Natural killer cell (primary cell): Measurements from ENCODE around the gene UGGT1. TPM values are rescaled to one million over a fixed set of nuclear protein-coding genes. Genes with fewer than 3 reads are reported as not detected.

ENCODE experiments used
- ATAC-seq, 3 donors: fragments of 150-1000 bp in 2 of 3; fragments of 200-7000 bp in 1 of 3; cut with Tn5 transposase; 1 replicate in 1 of 3; 2 replicates in 2 of 3; pipeline ENCODE4 v1.10.0; 2021; ENCODE audit warnings: mild to moderate bottlenecking in 2 of 3, moderate library complexity in 2 of 3
- DNase-seq, 2 donors: peaks; one replicate each; pipeline versions ENCODE4 v3.0.0 to v3.0.0-alpha.2; 2013 to 2021; ENCODE audit warnings: mixed read lengths in 1 of 2
- H3K27ac ChIP-seq: one replicate; pipeline ENCODE4 v1.5.1; 2013; ENCODE audit warnings: mild to moderate bottlenecking, low read length
- H3K27me3 ChIP-seq: one replicate; pipeline ENCODE4 v1.6.1; 2013; ENCODE audit warnings: low read length; ENCODE audit not compliant: control insufficient read depth, insufficient read depth
- H3K36me3 ChIP-seq: one replicate; pipeline ENCODE4 v1.6.1; 2013; ENCODE audit warnings: low read length; ENCODE audit not compliant: control insufficient read depth, insufficient read depth
- H3K4me1 ChIP-seq: one replicate; pipeline ENCODE4 v1.6.1; 2013; ENCODE audit warnings: low read length; ENCODE audit not compliant: control insufficient read depth, insufficient read depth
- H3K4me3 ChIP-seq: one replicate; pipeline ENCODE4 v1.5.1; 2013; ENCODE audit warnings: low read length
- H3K9me3 ChIP-seq: one replicate; pipeline ENCODE4 v1.6.1; 2013; ENCODE audit warnings: low read length; ENCODE audit not compliant: control insufficient read depth, insufficient read depth
- H3K27ac Mint-ChIP-seq, 2 donors: one replicate each; pipeline ENCODE4 v1.8.0; 2022; ENCODE audit warnings: mild to moderate bottlenecking in 2 of 2, mixed read lengths in 2 of 2, moderate library complexity in 1 of 2
- H3K27me3 Mint-ChIP-seq, 2 donors: one replicate each; pipeline ENCODE4 v1.8.0; 2022; ENCODE audit warnings: low read depth in 2 of 2, mixed read lengths in 2 of 2
- H3K36me3 Mint-ChIP-seq: one replicate; pipeline ENCODE4 v1.8.0; 2022; ENCODE audit warnings: mixed read lengths
- H3K4me1 Mint-ChIP-seq, 2 donors: one replicate each; pipeline ENCODE4 v1.8.0; 2022; ENCODE audit warnings: mixed read lengths in 2 of 2
- H3K4me3 Mint-ChIP-seq: one replicate; pipeline ENCODE4 v1.8.0; 2022; ENCODE audit warnings: mild to moderate bottlenecking, moderate library complexity, mixed read lengths
- H3K9me3 Mint-ChIP-seq, 2 donors: one replicate each; pipeline ENCODE4 v1.8.0; 2022; ENCODE audit warnings: mixed read lengths in 2 of 2
- CTCF ChIP-seq: fragments of 200-600 bp; IDR thresholded peaks from one replicate; pipeline ENCODE4 v1.8.0; 2022; ENCODE audit warnings: antibody characterized with exemption
- WGBS: methylation state at CpG from one replicate; pipeline ENCODE4 v1.1.7; 2013; ENCODE audit warnings: missing lambda C conversion rate; ENCODE audit not compliant: insufficient coverage; 5-methylcytosine and 5-hydroxymethylcytosine counted together
- intact Hi-C: fragments of 100-400 bp; cut with micrococcal nuclease; formaldehyde crosslinking; loops from one replicate; pipeline ENCODE4 v1.14.2; 2022
- total RNA-seq, 4 donors: library from RNA; stranded (reverse); fragments of 120-200 nt in 1 of 4; gene quantifications; one replicate each; pipeline versions ENCODE4 v1.2.3 to v1.2.4, GENCODE V29; 2013 to 2022

UGGT1 gene
- total RNA-seq, 3 donors from 2014 or later (not counting 1 experiment from before 2014, with no cell fraction given), result 48.2 to 70.3 (median 60.7) TPM

- DNase-seq (no peak), ATAC-seq (no peak)
- no peaks in the 10 kb centered on the region for H3K36me3 Mint-ChIP-seq
- no peaks in the 10 kb centered on the region for H3K27me3 Mint-ChIP-seq
- H3K27ac ChIP-seq, result no peak overlapping the region
- H3K27me3 ChIP-seq, result no peaks in the 10 kb centered on the region
- 89% methylated on average over 3 of the region's 3 CpGs for WGBS
- intact Hi-C loops, result no loop called here
- no peak overlapping the region for H3K4me3 ChIP-seq
- peaks cover 10 to 18% of the 10 kb centered on the region in 2 donors for H3K4me1 Mint-ChIP-seq
- no peaks in the 10 kb centered on the region for H3K9me3 Mint-ChIP-seq
- H3K36me3 ChIP-seq, result no peaks in the 10 kb centered on the region
- TF ChIP-seq CTCF, result no peak
- no peak overlapping the region for H3K27ac Mint-ChIP-seq
- no peaks in the 10 kb centered on the region for H3K9me3 ChIP-seq
- H3K4me3 Mint-ChIP-seq, result no peak overlapping the region
- peaks cover 3% of the 10 kb centered on the region for H3K4me1 ChIP-seq
These were observed 107.7 kb downstream of the UGGT1 start for GRCh38 chr2:128198656-128199055.

- 95% methylated on average over 7 of the region's 7 CpGs for WGBS
- DNase-seq, result no peak
- H3K36me3 Mint-ChIP-seq, result no peaks in the 10 kb centered on the region
- no peaks in the 10 kb centered on the region for H3K9me3 Mint-ChIP-seq
- intact Hi-C loops, result no loop called here
- H3K4me1 ChIP-seq, result peaks cover 3% of the 10 kb centered on the region
- peaks cover 10 to 18% of the 10 kb centered on the region in 2 donors for H3K4me1 Mint-ChIP-seq
- H3K36me3 ChIP-seq, result no peaks in the 10 kb centered on the region
- H3K27ac Mint-ChIP-seq, result no peak overlapping the region
- no peak overlapping the region for H3K27ac ChIP-seq
- no peak overlapping the region for H3K4me3 ChIP-seq
- TF ChIP-seq CTCF, result no peak
- no peaks in the 10 kb centered on the region for H3K27me3 ChIP-seq
- H3K9me3 ChIP-seq, result no peaks in the 10 kb centered on the region
- H3K4me3 Mint-ChIP-seq, result no peak overlapping the region
- no peak for ATAC-seq
- H3K27me3 Mint-ChIP-seq, result no peaks in the 10 kb centered on the region
These were observed 108.1 kb downstream of the UGGT1 start for GRCh38 chr2:128199141-128199540.

GRCh38 chr2:128202791-128203190 lies 111.8 kb downstream of the UGGT1 start:
- WGBS, result 80% methylated on average over 1 of the region's 1 CpG
- H3K4me3 ChIP-seq, result no peak overlapping the region
- no peaks in the 10 kb centered on the region for H3K4me1 Mint-ChIP-seq
- no peak overlapping the region for H3K4me3 Mint-ChIP-seq
- H3K36me3 Mint-ChIP-seq, result no peaks in the 10 kb centered on the region
- H3K36me3 ChIP-seq, result no peaks in the 10 kb centered on the region
- H3K27ac ChIP-seq, result no peak overlapping the region
- H3K27me3 Mint-ChIP-seq, result no peaks in the 10 kb centered on the region
- H3K9me3 Mint-ChIP-seq, result no peaks in the 10 kb centered on the region
- no peaks in the 10 kb centered on the region for H3K4me1 ChIP-seq
- intact Hi-C loops, result no loop called here
- TF ChIP-seq CTCF, result no peak
- ATAC-seq (no peak), DNase-seq (no peak)
- H3K27ac Mint-ChIP-seq, result no peak overlapping the region
- no peaks in the 10 kb centered on the region for H3K9me3 ChIP-seq
- no peaks in the 10 kb centered on the region for H3K27me3 ChIP-seq

- DNase-seq, result no peak
- no peaks in the 10 kb centered on the region for H3K27me3 ChIP-seq
- H3K27ac ChIP-seq, result no peak overlapping the region
- no peaks in the 10 kb centered on the region for H3K4me1 ChIP-seq
- H3K9me3 ChIP-seq, result no peaks in the 10 kb centered on the region
- no peaks in the 10 kb centered on the region for H3K36me3 ChIP-seq
- intact Hi-C loops, result no loop called here
- no peak overlapping the region for H3K4me3 ChIP-seq
- Mint-ChIP-seq H3K36me3 (no peaks in the 10 kb centered on the region), H3K4me3 (no peak overlapping the region), H3K4me1 (no peaks in the 10 kb centered on the region), H3K27me3 (no peaks in the 10 kb centered on the region), H3K9me3 (no peaks in the 10 kb centered on the region), H3K27ac (no peak overlapping the region)
- no peak for ATAC-seq
- 88% methylated on average over 3 of the region's 3 CpGs for WGBS
- no peak for TF ChIP-seq CTCF
These were observed 115.2 kb downstream of the UGGT1 start for GRCh38 chr2:128206245-128206644.
